Colonic mucosa (tissue), 4 donors: ENCODE data around the gene FMN2. TPM values are rescaled to one million over a fixed set of nuclear protein-coding genes. Genes with fewer than 3 reads are reported as not detected.

Source experiments
- DNase-seq: peaks from one replicate; pipeline ENCODE4 v3.0.0-alpha.2; 2020
- H3K27ac ChIP-seq: fragments of 200-600 bp; one replicate; pipeline ENCODE4 v1.8.0; 2021
- H3K27me3 ChIP-seq: fragments of 200-600 bp; one replicate; pipeline ENCODE4 v1.8.0; 2021
- H3K36me3 ChIP-seq: fragments of 200-600 bp; one replicate; pipeline ENCODE4 v1.8.0; 2021
- H3K4me1 ChIP-seq: fragments of 200-600 bp; one replicate; pipeline ENCODE4 v1.8.0; 2021; ENCODE audit warnings: mild to moderate bottlenecking
- H3K4me3 ChIP-seq: fragments of 200-600 bp; one replicate; pipeline ENCODE4 v1.8.0; 2021
- H3K9ac ChIP-seq, 2 donors: one replicate each; pipeline ENCODE4 v1.7.0; 2013; ENCODE audit warnings: control low read depth in 2 of 2, low read depth in 2 of 2, low read length in 2 of 2
- H3K9me3 ChIP-seq: fragments of 200-600 bp; one replicate; pipeline ENCODE4 v1.8.0; 2021
- CTCF ChIP-seq: fragments of 200-600 bp; IDR thresholded peaks from one replicate; pipeline ENCODE4 v1.8.0; 2022; ENCODE audit warnings: antibody characterized with exemption, mild to moderate bottlenecking
- intact Hi-C: fragments of 100-400 bp; cut with DNase I; formaldehyde crosslinking; loops from one replicate; pipeline ENCODE4 v1.14.1; 2022
- total RNA-seq, 2 donors: library from RNA; stranded (reverse); fragmentation: NEBNext Ultra II Directional in 1 of 2; extraction: Animal tissue kit (Norgen Biotek cat#: 25700) in 1 of 2; gene quantifications; one replicate each; pipeline ENCODE4 v1.2.1, GENCODE V29; 2021
- donor health status: healthy.
- donor health status: DM: no; HTN: no; CAD: no.
- donor health status: DM: no; HTN: no; CAD: no.

Gene FMN2
- total RNA-seq, 2 donors from 2014 or later, result 0.62 to 3.0 TPM

- intact Hi-C loops, result no loop called here
- H3K4me3 ChIP-seq, result no peak overlapping the region
- H3K36me3 ChIP-seq, result no peaks in the 10 kb centered on the region
- H3K27ac ChIP-seq, result no peak overlapping the region
- no peak for DNase-seq
- TF ChIP-seq CTCF, result no peak
- no peak overlapping the region for H3K9ac ChIP-seq
- H3K9me3 ChIP-seq, result no peaks in the 10 kb centered on the region
- no peaks in the 10 kb centered on the region for H3K27me3 ChIP-seq
- no peaks in the 10 kb centered on the region for H3K4me1 ChIP-seq
These were observed 307.7 kb downstream of the FMN2 start for GRCh38 chr1:240399381-240399780.

- Histone ChIP-seq H3K4me1 (no peaks in the 10 kb centered on the region), H3K9me3 (no peaks in the 10 kb centered on the region), H3K36me3 (no peaks in the 10 kb centered on the region), H3K27me3 (no peaks in the 10 kb centered on the region), H3K9ac (no peak overlapping the region), H3K4me3 (no peak overlapping the region), H3K27ac (no peak overlapping the region)
- no peak for DNase-seq
- intact Hi-C loops, result no loop called here
- no peak for TF ChIP-seq CTCF
These were observed 310.0 kb downstream of the FMN2 start for GRCh38 chr1:240401731-240402130.

- no peak overlapping the region for H3K9ac ChIP-seq
- H3K9me3 ChIP-seq, result no peaks in the 10 kb centered on the region
- H3K4me3 ChIP-seq, result no peak overlapping the region
- TF ChIP-seq CTCF, result no peak
- H3K36me3 ChIP-seq, result no peaks in the 10 kb centered on the region
- H3K27me3 ChIP-seq, result no peaks in the 10 kb centered on the region
- no peak overlapping the region for H3K27ac ChIP-seq
- no peaks in the 10 kb centered on the region for H3K4me1 ChIP-seq
- intact Hi-C loops, result no loop called here
- DNase-seq, result no peak
These were observed 310.6 kb downstream of the FMN2 start for GRCh38 chr1:240402326-240402725.

- TF ChIP-seq CTCF, result no peak
- DNase-seq, result no peak
- Histone ChIP-seq H3K27ac (no peak overlapping the region), H3K27me3 (no peaks in the 10 kb centered on the region), H3K9ac (no peak overlapping the region), H3K9me3 (no peaks in the 10 kb centered on the region), H3K4me3 (no peak overlapping the region), H3K36me3 (no peaks in the 10 kb centered on the region), H3K4me1 (no peaks in the 10 kb centered on the region)
- intact Hi-C loops, result no loop called here
These were observed 312.6 kb downstream of the FMN2 start for GRCh38 chr1:240404286-240404685.

GRCh38 chr1:240405751-240406150, 314.1 kb downstream of the FMN2 start:
- no peak for DNase-seq
- Histone ChIP-seq H3K9ac (no peak overlapping the region), H3K27ac (no peak overlapping the region), H3K36me3 (no peaks in the 10 kb centered on the region), H3K9me3 (no peaks in the 10 kb centered on the region), H3K4me1 (no peaks in the 10 kb centered on the region), H3K27me3 (no peaks in the 10 kb centered on the region), H3K4me3 (no peak overlapping the region)
- no peak for TF ChIP-seq CTCF
- intact Hi-C loops, result no loop called here

GRCh38 chr1:240407407-240407806, 315.7 kb downstream of the FMN2 start:
- H3K4me1 ChIP-seq, result no peaks in the 10 kb centered on the region
- no peaks in the 10 kb centered on the region for H3K27me3 ChIP-seq
- H3K36me3 ChIP-seq, result no peaks in the 10 kb centered on the region
- no peaks in the 10 kb centered on the region for H3K9me3 ChIP-seq
- DNase-seq, result no peak
- intact Hi-C loops, result no loop called here
- H3K27ac ChIP-seq, result no peak overlapping the region
- TF ChIP-seq CTCF, result no peak
- no peak overlapping the region for H3K9ac ChIP-seq
- H3K4me3 ChIP-seq, result no peak overlapping the region
